Stimulated activated naive CD8-positive, alpha-beta T cell treated with anti-CD3 and anti-CD28 coated beads, Interleukin-15, amount 100 ng/mL, for 72 hours (primary cell): ENCODE data around the gene RCL1.
"Not testable (repeated sequence)": the region's sequence is repeated elsewhere in the genome, so short reads cannot be mapped to it uniquely, and the experiment has no call there.

Source experiments
- ATAC-seq: fragments of 150-1000 bp; cut with Tn5 transposase; 2 replicates; pipeline ENCODE4 v1.10.0; 2021; ENCODE audit warnings: mild to moderate bottlenecking, moderate library complexity
- DNase-seq, 2 donors: peaks; one replicate each; pipeline ENCODE4 v3.0.0; 2021 to 2022
- H3K27ac Mint-ChIP-seq, 2 donors: one replicate each; pipeline ENCODE4 v1.8.0; 2022; ENCODE audit warnings: mild to moderate bottlenecking in 2 of 2, mixed read lengths in 2 of 2, moderate library complexity in 2 of 2
- H3K27me3 Mint-ChIP-seq: one replicate; pipeline ENCODE4 v1.8.0; 2022; ENCODE audit warnings: mixed read lengths
- H3K4me1 Mint-ChIP-seq: one replicate; pipeline ENCODE4 v1.8.0; 2022; ENCODE audit warnings: mild to moderate bottlenecking, mixed read lengths
- H3K4me3 Mint-ChIP-seq, 2 donors: one replicate each; pipeline ENCODE4 v1.8.0; 2022; ENCODE audit warnings: mild to moderate bottlenecking in 2 of 2, mixed read lengths in 2 of 2, moderate library complexity in 1 of 2
- H3K9me3 Mint-ChIP-seq, 2 donors: one replicate each; pipeline ENCODE4 v1.8.0; 2022; ENCODE audit warnings: mixed read lengths in 2 of 2

The RCL1 gene

DNA sequence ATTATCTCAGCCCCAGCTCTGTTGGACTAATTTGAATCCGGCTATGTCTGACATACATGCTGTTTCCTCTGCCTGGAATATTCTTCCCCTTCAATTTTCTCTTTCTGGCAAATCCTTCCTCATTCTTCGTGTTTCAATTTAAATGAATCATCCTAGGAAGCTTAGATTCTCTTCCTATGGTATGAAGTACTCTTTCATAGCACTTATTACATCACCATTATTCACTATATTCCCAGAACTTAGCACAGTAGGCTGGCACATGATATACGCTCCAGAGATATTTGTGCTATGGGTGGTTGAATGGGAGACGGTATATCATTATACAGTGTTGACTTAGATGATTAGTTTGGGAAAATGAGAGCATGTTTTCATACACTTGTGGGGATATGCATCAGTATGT, 101.3 kb downstream of the RCL1 start:
- Mint-ChIP-seq H3K27ac (no peak overlapping the region), H3K4me1 (no peaks in the 10 kb centered on the region), H3K27me3 (no peaks in the 10 kb centered on the region), H3K9me3 (peaks cover 12 to 22% of the 10 kb centered on the region in 2 donors), H3K4me3 (no peak overlapping the region)
- ATAC-seq, result no peak
- DNase-seq, result no peak

DNA sequence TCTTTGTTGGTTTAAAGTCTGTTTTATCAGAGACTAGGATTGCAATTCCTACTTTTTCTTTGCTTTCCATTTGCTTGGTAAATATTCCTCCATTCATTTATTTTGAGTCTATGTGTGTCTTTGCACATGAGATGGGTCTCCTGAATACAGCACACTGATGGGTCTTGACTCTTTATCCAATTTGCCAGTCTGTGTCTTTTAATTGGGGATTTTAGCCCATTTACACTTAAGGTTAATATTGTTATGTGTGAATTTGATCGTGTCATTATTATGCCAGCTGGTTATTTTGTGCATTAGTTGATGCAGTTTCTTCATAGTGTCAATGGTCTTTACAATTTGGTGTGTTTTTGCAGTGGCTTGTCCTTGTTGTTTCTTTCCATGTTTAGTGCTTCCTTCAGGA, 107.1 kb downstream of the RCL1 start:
- not testable (repeated sequence) for H3K27ac Mint-ChIP-seq

DNA sequence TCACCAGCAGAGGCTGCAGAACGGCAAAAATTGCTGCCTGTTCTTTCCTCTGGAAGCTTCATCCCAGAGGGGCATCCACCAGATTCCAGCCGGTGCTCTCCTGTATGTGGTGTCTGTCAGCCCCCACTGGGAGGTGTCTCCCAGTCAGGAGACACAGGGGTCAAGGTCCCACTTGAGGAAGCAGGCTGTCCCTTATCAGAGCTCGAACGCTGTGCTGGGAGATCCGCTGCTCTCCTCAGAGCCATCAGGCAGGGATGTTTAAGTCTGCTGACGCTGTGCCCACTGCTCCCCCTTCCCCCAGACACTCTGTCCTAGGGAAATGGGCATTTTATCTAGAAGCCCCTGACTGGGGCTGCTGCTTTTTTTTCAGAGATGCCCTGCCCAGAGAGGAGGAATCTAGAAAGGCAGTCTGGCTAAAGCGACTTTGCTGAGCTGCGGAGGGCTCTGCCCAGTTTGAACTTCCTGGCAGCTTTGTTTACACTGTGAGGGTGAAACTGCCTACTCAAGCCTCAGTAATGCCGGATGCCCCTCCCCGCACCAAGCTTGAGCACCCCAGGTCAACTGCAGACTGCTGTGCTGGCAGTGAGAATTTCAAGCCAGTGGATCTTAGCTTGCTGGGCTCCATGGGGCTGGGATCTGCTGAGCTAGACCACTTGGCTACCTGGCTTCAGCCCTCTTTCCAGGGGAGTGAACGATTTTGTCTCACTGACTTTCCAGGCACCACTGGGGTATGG, 108.8 kb downstream of the RCL1 start:
- H3K4me1 Mint-ChIP-seq, H3K27me3 Mint-ChIP-seq: not testable (repeated sequence)
- Mint-ChIP-seq H3K9me3 (peaks cover 23 to 36% of the 10 kb centered on the region in 2 donors), H3K27ac (peak overlapping the region; percentile 28 to 31), H3K4me3 (peak overlapping the region; percentile 58 to 59)
- ATAC-seq, result peak; percentile 74
- DNase-seq, result peak; percentile 12 to 35

More for the DNA sequence above, 107.1 kb downstream of the RCL1 start:
- DNase-seq, H3K27me3 Mint-ChIP-seq, ATAC-seq, H3K4me3 Mint-ChIP-seq, H3K4me1 Mint-ChIP-seq: not testable (repeated sequence)
- peaks cover 23 to 36% of the 10 kb centered on the region in 2 donors for H3K9me3 Mint-ChIP-seq

DNA sequence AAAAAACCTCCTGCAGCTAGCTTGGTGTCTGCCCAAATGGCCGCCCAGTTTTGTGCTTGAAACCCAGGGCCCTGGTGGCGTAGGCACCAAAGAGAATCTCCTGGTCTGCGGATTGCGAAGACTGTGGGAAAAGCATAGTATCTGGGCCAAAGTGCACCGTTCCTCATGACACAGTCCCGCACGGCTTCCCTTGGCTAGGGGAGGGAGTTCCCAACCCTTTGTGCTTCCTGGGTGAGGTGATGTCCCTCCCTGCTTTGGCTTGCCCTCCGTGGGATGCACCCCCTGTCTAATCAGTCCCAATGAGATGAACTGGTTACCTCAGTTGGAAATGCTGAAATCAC, 109.4 kb downstream of the RCL1 start:
- Mint-ChIP-seq H3K9me3 (peaks cover 23 to 34% of the 10 kb centered on the region in 2 donors), H3K4me3 (peak overlapping the region; percentile 58 to 59), H3K27ac (no peak overlapping the region), H3K27me3 (no peaks in the 10 kb centered on the region), H3K4me1 (peaks cover 10% of the 10 kb centered on the region)
- no peak for ATAC-seq
- DNase-seq, result no peak

DNA sequence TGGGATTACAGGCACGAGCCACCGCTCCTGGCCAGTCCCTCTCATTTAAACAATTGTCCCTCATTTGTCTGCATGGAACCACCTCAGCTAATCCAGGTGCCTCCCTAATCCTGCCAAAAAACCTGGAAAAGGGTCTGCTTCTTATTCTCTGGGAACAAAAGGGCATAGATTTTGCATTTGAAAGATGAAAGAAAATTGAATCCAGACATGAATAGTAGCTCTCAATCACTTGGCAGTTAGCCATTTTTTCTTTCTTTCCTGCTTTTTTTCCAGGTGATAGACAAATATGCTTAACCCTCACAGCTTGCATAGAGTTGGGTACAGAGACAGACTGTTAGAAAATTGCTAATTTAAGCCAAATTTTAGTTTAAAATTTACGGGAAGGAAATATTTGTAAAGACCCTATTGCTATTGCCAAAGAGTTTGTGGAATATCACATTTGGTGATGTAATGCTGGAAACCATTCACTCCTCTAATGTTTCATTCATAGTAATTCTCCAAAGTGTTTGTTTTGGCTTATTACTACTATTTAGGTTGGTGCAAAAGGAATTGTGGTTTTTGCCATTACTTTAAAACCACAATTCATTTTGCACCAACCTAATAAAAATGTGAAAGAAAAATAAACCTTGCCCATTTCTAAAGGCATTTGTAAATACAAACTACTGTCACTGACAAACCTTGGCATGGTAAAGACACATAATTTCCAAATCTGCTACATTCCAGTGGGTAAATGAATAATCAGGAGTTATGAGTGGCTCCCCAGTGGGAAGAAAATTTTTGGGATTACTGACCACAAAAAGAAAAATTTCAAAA, 111.8 kb downstream of the RCL1 start:
- peaks cover 10% of the 10 kb centered on the region for H3K4me1 Mint-ChIP-seq

DNA sequence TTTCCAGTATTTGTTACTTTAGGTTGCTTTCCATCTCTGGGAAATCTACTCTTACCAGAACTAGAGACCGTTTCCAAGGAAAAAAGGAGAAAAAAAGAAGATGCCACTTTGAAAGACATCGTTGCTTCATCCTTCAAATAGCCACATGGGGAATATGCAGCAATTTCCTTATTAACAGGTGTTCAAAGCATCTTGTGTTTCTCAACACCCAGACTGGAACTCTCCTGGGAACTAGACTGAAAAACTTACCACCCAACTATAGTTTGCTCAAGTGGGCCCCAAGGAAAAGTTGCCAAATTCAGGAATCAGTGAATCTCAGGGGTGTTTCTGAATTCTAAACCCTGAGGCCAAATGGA, 112.4 kb downstream of the RCL1 start:
- Mint-ChIP-seq H3K27ac (no peak overlapping the region), H3K27me3 (no peaks in the 10 kb centered on the region), H3K4me1 (peaks cover 10% of the 10 kb centered on the region), H3K4me3 (no peak overlapping the region), H3K9me3 (peaks cover under 1 to 8% of the 10 kb centered on the region in 2 donors)
- ATAC-seq (no peak), DNase-seq (no peak)

More for the DNA sequence above, 111.8 kb downstream of the RCL1 start:
- no peak for ATAC-seq
- DNase-seq, result no peak
- H3K27ac Mint-ChIP-seq, result no peak overlapping the region
- H3K4me3 Mint-ChIP-seq, result no peak overlapping the region
- H3K9me3 Mint-ChIP-seq, result peaks cover 6 to 13% of the 10 kb centered on the region in 2 donors
- no peaks in the 10 kb centered on the region for H3K27me3 Mint-ChIP-seq
